HG03575 (cell line): ENCODE results near the gene CDK5RAP1.
"Not testable (repeated sequence)": the region's sequence is repeated elsewhere in the genome, so short reads cannot be mapped to it uniquely, and the experiment has no call there.

Experiments used
- ATAC-seq: cut with Tn5 transposase; IDR thresholded peaks from one replicate; pipeline ENCODE4 v1.9.1; 2021; ENCODE audit not compliant: unreplicated experiment, insufficient number of reproducible peaks, low FRiP score; ENCODE audit errors: extremely low read depth

CDK5RAP1 gene

DNA sequence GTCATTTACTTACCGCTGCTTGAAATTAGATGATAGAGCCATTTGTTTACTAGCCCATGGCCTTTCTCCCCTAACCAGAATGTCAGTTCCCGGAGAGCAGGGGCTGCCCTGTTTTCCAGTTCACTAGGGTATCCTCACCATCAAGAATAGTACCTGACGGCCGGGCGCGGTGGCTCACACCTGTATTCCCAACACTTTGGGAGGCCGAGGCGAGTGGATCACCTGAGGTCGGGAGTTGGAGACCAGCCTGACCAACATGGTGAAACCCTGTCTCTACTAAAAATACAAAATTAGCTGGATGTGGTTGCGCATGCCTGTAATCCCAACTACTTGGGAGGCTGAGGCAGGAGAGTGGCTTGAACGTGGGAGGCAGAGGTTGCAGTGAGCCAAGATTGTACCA lies 22.6 kb upstream of the CDK5RAP1 start:
- ATAC-seq: not testable (repeated sequence)

DNA sequence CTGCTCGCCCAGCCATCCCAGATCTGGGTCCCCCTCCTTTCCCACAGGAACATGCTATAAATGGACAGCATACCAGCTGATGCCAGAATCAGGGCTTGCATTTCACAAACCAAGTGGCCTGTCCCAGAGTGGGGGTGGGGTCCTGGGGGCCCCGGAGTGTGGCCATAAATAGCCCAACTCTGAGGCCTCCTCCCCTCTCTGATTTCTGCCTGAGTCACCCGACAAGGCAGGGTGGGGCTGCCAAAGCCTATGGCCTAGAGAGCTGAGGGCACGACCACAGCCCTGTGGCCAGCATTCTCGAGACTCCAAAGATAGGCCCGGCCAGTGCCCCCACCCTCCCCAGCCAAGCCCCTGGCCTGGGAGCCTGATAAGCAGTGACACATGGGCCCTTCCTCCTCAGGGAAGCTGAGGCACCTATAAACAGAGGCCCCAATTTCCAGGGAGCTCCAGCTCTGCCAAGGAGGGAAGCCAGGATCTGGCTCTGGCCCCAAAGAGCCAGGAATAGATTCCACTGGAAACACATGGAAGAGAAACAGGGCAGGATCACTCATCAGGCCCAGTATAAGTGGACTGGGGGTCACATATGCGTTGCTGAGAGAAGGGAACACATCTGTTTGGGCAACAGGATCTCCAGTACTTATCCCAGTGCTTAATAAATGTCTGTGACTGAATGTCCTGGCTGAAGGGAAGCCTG lies 22.0 kb upstream of the CDK5RAP1 start:
- no peak for ATAC-seq

DNA sequence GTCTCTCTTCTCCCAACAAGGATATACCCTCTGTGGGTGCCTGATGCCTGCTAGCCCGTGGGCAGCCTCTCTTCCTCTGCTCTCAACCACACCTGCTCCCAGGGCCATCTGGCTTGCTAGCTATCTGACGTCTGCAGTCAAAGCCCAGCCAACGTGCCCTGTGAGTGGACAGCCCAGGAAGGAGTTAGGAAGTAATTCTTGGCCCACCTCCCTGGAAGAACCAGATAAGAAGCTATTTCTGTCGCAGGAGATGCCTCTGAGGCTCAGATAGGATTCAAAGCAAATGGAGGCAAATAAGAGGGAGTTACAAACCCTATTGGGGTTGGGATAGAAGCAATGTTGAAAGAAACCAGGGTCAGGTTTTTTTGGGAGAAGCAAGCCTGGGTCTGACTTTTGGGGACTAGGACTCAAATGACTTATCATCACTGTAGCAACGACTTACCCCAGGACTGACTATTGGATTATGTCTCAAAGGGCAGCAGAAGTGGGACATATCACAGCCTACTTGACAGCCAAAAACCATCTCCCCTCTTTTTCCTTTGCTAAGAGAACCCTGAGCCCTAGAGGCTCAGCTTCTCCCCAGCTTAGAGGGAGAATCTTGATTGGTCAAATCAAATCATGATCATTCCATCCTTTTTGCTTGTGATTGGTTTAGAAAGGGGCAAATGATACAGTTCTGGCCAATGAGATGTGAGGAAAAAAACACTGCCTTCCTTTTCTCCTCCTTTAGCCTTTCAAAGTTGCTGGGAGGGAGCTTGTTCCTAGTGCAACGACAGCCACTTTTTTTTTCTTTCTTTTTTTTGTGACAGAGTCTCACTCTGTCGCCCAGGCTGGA lies 18.0 kb upstream of the CDK5RAP1 start:
- no peak for ATAC-seq

DNA sequence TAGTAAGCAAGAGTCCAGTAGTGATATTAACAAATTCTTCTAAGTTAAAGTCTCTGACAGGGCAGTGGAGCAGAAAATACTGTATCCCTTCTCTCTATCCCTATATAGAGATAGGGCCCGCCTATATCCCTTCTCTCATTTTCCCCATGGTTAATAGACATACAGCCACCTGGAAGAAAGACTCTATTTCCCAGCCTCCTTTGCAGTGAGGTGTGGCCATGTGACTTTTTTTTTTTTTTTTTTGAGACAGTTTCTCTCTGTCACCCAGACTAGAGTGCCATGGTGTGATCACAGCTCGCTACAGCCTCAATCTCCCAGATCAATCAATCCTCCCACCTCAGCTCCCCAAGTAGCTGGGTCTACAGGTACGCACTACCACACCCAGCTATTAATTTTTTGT lies 16.7 kb upstream of the CDK5RAP1 start:
- ATAC-seq: no peak

DNA sequence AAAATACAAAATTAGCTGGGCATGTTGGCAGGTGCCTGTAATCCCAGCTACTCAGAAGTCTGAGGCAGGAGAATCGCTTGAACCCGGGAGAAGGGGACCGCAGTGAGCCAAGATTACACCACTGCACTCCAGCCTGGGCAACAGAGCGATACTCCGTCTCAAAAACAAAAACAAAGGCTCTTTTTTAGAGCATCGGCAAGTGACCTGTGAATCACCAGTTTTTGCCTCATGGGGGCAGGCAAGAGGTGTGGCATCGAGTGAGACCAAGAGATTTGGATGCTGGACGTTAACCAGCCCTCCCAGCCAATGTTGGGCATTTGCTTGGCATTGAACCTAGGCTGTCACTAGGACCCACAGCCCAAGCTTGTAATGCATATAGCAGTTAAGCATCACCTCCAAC lies 14.6 kb upstream of the CDK5RAP1 start:
- ATAC-seq: no peak

DNA sequence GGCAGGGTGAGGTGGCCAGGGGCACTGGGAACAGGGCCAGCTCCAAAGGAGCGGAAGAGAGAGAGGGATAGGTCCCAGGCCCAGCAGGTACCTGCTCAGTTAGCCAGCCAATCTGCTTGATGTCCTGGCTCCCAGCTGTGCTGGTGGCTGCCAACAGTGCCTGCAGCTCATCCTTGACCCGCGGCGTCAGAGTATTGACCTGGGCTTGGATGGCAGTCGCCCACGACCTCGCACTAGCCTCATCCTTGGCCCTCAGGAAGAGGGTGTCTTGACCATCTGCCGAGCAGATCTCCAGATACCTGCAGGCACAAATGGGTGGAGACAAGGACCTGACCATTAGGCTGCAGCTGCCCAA lies 11.1 kb upstream of the CDK5RAP1 start:
- ATAC-seq: no peak

DNA sequence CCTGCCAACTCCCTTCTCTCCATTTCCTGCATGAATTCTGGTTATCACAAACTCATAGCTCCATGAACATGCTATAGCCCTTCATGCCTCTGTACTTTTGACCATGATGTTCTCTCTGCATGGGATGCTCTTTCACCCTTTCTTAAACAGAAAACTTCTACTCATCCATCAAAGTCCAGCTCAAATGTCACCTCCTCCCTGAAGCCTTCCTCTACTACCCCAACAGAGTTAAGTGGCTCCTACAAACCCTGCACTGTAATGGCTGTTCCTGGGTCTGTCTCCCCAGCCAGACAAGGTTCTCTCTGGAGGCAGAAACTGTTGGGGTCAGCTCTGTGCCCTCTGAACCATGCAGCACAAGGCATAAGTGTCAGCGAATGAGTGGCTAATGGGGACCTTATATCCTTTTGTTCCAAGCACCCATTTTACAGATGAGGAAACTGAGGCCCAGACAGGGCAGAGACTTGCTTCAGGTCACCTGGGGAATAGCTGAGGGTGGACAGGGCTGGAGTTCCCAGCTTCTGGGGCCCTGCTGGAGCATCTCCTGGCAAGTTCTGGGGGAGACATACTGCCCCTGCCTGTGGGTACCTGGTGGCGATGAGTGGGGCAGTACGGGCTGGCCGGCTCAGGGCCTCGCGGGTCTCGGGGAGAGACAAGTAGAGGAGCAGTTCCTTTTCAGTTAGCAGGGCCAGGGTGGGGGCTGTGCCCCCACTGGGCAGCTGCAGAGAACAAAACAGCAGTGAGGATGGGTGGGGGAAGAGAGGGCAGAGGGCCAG lies 10.6 kb upstream of the CDK5RAP1 start:
- ATAC-seq: no peak

DNA sequence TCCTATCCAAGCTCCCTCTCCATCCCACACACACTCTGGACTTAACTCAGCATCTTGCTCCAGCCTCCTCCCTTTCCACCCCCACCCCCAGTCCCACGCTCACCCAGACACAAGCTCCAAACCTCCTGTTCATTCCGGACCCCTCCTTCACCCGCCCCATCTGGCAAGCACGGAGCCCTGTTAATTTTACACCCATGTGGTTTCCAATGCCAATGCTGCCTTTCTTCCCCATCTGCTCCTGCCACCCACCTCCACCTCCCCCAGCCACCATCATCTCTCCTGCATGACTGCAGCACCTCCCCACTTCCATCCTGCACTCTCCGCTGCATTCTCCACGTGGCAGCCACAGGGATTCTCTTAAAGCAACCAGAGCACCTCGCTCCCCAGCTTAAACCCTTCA lies 9.9 kb upstream of the CDK5RAP1 start:
- ATAC-seq: no peak

DNA sequence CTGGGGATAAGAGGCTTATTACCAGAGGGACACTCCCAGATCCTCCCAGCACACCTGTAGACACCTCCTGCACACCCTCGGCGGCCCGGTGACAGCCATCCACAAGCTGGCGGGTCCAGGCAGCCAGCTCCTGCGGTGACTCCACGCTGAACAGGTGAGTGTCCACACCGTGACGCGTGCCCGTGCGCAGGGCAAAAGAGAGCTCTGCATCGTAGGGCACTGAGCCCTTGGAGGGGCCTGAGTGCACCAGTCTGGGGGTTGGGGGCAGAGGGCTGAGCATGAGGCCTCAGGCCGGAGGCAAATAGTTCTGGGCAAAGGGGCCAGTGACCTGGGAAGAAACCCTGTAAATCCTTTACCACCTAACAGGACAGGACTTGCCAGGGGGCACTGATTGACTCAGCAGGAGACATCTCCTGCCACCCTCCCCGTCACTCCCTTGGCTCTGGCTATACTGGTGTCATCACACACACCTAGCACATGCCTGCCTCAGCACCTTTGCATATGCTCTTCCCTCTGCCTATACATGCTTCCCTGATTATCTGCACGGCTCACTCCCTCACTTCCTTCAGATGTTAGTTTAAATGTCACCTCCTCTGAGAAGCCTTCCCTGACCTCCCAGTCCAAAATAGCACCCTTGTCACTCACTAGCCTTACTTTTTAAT lies 8.9 kb upstream of the CDK5RAP1 start:
- ATAC-seq: no peak

DNA sequence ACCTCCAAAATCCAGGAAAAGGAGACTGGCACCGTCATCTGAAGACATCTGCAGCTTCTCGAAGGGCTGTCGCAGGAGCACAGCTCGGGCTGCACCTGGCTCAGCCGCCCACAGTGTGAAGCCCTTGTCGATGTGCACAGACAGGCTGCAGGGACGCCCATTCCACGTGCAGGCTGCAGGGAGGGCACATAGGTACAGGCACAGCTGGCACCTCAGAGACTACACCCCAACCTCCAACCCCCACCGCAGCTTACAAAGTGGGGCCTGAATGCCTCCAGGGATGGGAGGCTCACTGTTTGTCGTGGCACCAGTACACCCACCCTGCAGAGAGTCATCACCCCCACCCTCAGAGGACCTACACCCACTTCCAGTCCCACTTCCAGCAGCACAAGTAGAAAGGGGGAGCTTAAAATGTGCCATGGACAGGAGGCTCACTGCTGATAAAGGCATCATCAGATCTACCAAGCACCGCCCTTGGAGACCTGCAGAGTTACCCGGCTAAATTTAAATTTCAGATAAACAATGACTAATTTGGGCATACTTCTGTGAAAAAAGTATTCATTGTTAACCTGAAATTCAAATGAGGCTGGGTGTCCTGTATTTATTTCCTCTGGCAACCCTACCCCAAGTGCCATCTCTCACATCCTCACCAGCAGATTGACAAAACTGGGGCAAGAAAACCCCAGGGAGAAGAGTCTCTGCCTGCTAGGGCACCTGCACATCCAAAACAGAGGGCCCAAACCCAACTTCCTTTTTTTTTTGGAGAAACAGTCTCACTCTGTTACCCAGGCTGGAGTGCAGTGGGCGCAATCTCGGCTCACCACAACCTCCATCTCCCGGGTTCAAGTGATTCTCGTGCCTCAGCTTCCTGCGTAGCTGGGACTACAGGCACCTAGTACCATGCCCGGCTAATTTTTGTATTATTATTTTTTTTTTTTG lies 7.7 kb upstream of the CDK5RAP1 start:
- no peak for ATAC-seq

DNA sequence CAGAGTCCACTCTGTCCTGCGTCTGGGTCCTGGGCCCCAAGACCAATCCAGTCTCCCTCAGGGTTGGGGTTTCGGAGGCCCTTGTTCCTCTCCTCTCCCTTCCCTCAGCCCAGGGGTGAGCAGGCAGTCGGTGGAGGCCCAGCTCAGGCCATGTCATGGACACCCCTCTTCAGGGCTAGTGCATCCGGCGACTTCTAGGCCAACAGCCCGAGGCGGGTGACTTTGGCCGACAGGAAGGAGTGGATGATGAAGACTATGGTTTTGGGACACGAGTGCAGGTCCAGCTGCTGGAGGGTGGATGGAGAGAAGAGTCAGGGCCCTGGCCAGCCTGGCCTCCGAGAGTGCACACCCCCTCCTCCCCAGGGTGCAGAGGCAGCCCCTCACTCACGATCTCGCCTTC lies 7.0 kb upstream of the CDK5RAP1 start:
- no peak for ATAC-seq

DNA sequence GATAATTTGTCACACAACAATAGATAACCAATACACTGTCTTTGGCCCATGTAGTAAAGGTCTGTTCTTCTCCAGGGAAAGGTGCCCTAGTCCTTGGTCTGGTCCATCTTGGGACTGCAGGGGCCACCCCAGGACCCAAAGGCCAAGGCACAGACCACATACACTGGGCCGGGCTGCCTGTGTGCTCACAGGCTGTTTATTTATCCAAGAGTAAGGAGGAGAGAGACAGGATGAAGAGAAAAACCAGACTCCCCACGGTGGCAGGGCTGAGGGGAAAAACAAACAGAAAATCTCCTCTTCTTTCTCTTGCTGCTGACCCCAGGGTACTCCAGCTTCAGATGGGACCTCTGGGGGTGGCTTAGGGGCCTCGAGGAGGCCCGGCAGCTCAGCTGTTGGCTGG lies 6.5 kb upstream of the CDK5RAP1 start:
- no peak for ATAC-seq

DNA sequence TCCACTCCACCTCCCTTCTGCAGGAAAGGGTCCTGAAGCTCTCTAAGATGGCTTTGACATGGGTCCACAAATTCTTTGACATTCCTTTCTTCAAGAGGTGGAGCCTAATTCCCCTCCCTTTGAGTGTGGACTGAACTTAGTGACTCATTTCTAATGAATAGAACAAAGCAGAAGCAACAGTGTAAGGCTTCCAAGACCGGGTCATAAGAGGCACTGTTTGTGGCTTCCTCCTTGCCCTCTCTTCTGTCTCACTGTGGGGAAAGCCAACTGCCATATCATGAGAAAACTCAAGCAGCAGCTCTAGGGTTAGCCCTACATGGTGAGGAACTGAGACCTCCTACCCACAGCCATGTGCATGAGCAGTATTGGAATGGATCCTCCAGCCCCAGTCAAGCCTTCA lies 5.9 kb upstream of the CDK5RAP1 start:
- no peak for ATAC-seq

DNA sequence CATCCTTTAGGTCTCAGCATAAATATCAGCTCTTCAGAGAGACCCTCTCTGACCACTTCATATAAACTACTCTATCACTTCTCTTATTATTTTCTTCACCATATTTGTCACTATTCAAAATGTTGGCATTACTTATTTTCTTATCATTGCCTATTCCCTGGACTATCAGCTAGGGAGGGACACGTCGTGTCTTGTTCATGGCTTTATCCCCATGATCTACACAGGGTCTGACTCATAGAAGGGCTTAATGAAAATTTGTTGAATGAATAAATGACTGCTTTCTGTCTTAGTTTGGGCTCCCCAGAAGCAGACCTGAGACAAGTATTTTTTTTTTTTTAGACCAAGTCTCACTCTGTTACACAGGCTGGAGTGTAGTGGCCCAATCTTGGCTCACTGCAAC lies 3.0 kb upstream of the CDK5RAP1 start:
- no peak for ATAC-seq

DNA sequence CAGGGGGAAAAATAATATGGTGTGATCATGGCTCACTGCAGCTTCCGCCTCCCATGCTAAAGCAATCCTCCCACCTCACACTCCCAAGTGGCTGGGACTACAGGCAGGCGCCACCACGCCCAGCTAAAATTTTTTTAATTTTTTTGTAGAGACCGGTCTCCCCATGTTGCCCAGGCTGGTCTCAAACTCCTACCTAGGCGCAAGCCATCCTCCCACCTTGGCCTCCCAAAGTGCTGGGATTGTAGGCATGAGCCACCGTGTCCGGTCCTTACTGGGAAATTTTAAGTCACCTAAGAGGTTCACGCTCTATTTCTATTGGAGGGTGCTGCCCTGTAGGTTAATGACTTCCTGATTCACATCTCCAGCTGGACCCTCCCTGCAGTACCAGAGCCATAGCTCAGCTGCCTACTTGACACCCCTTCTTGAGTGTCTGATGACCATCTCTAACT lies 626 bp upstream of the CDK5RAP1 start:
- no peak for ATAC-seq

DNA sequence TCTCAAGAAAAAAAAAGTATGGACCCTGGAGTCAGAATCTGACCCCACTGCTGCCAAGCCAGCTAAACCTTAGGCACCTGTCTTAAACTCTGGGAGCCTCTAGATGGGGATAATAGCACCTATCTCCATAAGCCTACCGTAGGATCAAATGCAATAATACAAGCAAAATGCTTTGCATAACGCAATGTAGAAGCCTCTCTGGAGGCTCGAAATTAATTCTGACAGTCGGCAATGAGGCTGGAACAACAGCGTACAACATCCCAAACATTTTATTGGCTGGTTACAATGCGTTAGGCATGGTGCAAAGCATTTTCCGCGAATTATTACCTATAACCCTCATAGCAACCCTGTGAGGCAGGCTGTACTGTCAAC lies 521 bp downstream of the CDK5RAP1 start:
- no peak for ATAC-seq

DNA sequence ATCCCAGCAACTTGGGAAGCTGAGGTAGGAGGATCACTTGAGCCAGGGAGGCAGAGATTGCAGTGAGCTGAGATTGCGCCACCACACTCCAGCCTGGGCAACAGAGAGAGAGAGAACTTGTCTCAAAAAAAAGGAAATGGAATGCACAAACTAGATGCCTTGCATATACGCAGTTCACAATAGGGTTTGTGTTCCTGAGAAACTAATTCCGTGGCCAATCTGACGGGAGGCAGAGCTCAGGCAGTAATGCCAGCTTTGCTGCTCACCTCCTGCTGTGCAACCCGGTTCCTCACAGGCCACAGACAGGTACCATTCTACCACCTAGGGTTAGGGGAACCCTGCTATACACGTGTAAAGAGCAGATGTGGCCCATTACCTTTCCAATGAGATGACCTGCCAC lies 1.4 kb downstream of the CDK5RAP1 start:
- no peak for ATAC-seq

DNA sequence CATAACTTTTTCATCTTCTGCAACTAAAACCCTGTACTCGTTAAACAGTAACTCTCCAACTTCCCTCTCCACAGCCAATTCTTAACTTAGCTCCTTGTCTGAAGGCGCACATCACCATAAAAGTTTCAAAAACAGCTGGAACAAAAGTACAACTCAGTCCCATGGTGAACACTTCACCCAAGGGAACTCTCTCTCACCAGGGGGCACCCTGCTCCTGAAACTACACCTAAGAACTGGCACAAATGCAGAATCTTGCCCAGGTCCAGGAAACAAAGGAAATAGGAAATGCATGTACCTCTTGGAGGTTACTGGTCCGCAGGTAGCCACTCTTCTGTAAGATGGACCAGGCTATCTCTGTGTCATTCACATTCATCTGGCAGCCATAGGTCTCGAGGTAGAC lies 6.6 kb downstream of the CDK5RAP1 start:
- no peak for ATAC-seq
